Measurements from ENCODE around the gene CDKN1A.
"Not testable (repeated sequence)": the region's sequence is repeated elsewhere in the genome, so short reads cannot be mapped to it uniquely, and the experiment has no call there.

The CDKN1A gene

GRCh38 chr6:36703081-36703606 lies 24.6 kb downstream of the CDKN1A start:
- no peak overlapping the region for H3K4me2 ChIP-seq (ENCODE audit: low read length)
- no peak overlapping the region for H3K4me3 ChIP-seq (ENCODE audit: low read length)
- H3K27me3 ChIP-seq (ENCODE audit: control insufficient read depth, insufficient read depth, low read length): no peaks in the 10 kb centered on the region
- H3K9ac ChIP-seq (ENCODE audit: low read depth, low read length): no peak overlapping the region
- peaks cover 12% of the 10 kb centered on the region for H3K4me1 ChIP-seq (ENCODE audit: control insufficient read depth, insufficient read depth, low read length)
- no peaks in the 10 kb centered on the region for H3K36me3 ChIP-seq (ENCODE audit: insufficient read depth, low read length)
- no peaks in the 10 kb centered on the region for H3K9me3 ChIP-seq (replicated peaks; ENCODE audit: low read length)

DNA sequence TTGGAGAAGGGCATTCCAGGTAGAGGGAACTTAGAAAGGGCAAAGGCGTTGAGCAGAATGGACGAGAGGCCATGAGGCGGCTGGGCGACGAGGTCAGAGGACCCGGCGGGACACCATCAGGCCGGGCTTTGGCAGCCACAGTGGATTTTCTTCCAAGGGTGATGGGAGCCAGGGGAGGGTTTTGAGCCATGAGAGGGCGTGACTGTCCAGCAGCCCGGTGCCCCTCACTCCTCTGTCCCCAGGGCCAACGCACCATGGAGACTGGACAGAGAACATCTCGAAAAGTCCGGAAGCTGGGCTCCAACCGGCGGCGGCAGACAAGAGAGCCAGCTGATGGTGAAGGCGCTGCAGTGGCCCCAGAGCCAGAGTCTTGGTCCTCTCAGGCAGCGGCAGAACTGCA lies 25.5 kb downstream of the CDKN1A start:
- H3K36me3 ChIP-seq (ENCODE audit: insufficient read depth, low read length): no peaks in the 10 kb centered on the region
- H3K4me2 ChIP-seq (ENCODE audit: low read length): no peak overlapping the region
- H3K9ac ChIP-seq (ENCODE audit: low read depth, low read length): no peak overlapping the region
- H3K4me1 ChIP-seq (ENCODE audit: control insufficient read depth, insufficient read depth, low read length): peaks cover 12% of the 10 kb centered on the region
- no peak overlapping the region for H3K4me3 ChIP-seq (ENCODE audit: low read length)
- H3K27me3 ChIP-seq (ENCODE audit: control insufficient read depth, insufficient read depth, low read length): no peaks in the 10 kb centered on the region
- no peaks in the 10 kb centered on the region for H3K9me3 ChIP-seq (replicated peaks; ENCODE audit: low read length)

DNA sequence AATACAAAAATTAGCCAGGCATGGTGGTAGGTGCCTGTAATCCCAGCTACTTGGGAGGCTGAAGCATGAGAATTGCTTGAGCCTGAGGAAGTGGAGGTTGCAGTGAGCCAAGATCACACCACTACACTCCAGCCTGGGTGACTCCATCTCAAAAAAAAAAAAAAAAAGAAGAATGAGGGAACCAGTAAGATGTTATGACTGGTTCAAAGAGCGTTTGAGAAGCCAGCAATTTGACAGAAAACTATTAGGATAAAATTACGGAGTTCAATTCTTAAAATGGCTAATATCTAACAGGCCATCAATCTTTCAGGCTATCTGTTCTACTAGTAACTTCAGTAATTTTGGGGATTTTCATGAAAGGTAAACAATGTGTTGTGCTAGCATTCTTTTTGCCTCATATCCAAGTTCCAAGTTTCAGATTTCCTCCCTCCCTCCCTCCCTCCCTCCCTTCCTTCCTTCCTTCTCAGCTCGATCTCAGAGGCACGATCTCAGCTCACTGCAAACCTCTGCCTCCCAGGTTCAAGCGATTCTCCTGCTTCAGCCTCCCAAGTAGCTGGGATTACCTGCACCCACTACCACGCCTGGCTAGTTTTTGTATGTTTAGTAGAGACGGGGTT lies 26.6 kb downstream of the CDKN1A start:
- not testable (repeated sequence) for H3K9ac ChIP-seq (ENCODE audit: low read depth, low read length); H3K9me3 ChIP-seq (replicated peaks; ENCODE audit: low read length); H3K27me3 ChIP-seq (ENCODE audit: control insufficient read depth, insufficient read depth, low read length); H3K4me3 ChIP-seq (ENCODE audit: low read length); H3K4me2 ChIP-seq (ENCODE audit: low read length); H3K36me3 ChIP-seq (ENCODE audit: insufficient read depth, low read length)
- H3K4me1 ChIP-seq (ENCODE audit: control insufficient read depth, insufficient read depth, low read length): peaks cover 12% of the 10 kb centered on the region

DNA sequence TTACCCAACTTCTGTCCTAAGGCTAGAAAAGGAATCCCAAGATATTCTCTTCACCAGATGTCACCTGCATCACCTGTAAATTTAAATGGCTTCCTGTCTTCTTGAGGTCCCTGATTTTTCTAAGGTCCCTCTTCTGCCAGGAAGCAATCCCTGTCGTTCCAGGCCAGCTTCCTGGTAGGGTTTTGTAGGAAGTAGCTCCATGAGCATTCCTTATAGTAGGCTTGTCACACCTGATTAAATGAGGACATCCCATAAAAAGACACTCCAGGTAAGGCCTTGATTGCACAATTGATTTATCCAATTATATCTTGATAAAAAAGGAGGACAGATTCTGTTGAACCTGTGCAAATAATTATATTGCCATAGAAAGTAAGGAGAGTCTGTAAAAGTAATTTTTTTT lies 27.8 kb downstream of the CDKN1A start:
- Histone ChIP-seq H3K27me3 (ENCODE audit: control insufficient read depth, insufficient read depth, low read length) (no peaks in the 10 kb centered on the region), H3K4me3 (ENCODE audit: low read length) (no peak overlapping the region), H3K9ac (ENCODE audit: low read depth, low read length) (no peak overlapping the region), H3K4me2 (ENCODE audit: low read length) (no peak overlapping the region), H3K9me3 (replicated peaks; ENCODE audit: low read length) (no peaks in the 10 kb centered on the region), H3K36me3 (ENCODE audit: insufficient read depth, low read length) (no peaks in the 10 kb centered on the region), H3K4me1 (ENCODE audit: control insufficient read depth, insufficient read depth, low read length) (peaks cover 5% of the 10 kb centered on the region)

DNA sequence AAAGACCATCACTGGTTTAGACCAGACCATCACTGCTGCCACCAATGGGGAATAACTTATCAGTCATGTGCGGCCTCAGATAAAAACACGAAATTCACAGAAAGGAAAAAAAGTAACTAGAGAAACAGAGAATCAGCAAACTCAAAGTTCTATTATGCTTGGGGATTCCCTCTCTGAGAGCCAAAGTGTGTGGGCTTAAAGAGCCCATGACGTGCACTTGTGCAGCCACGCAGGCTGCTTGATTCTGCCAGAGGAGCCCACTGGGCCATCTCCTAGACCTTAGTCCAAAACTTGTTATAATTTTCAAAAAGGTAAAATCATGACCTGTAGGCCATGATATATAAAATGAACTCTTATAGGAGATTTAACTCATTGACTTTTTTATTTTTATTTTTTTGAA lies 34.3 kb downstream of the CDKN1A start:
- H3K4me1 ChIP-seq (ENCODE audit: control insufficient read depth, insufficient read depth, low read length): no peaks in the 10 kb centered on the region
- H3K36me3 ChIP-seq (ENCODE audit: insufficient read depth, low read length): no peaks in the 10 kb centered on the region
- H3K4me3 ChIP-seq (ENCODE audit: low read length): no peak overlapping the region
- H3K4me2 ChIP-seq (ENCODE audit: low read length): no peak overlapping the region
- H3K9ac ChIP-seq (ENCODE audit: low read depth, low read length): no peak overlapping the region
- no peaks in the 10 kb centered on the region for H3K9me3 ChIP-seq (replicated peaks; ENCODE audit: low read length)
- H3K27me3 ChIP-seq (ENCODE audit: control insufficient read depth, insufficient read depth, low read length): peaks cover 18% of the 10 kb centered on the region

- Histone ChIP-seq H3K4me2 (ENCODE audit: low read length) (no peak overlapping the region), H3K36me3 (ENCODE audit: insufficient read depth, low read length) (no peaks in the 10 kb centered on the region), H3K4me3 (ENCODE audit: low read length) (no peak overlapping the region), H3K9ac (ENCODE audit: low read depth, low read length) (no peak overlapping the region), H3K9me3 (replicated peaks; ENCODE audit: low read length) (no peaks in the 10 kb centered on the region), H3K27me3 (ENCODE audit: control insufficient read depth, insufficient read depth, low read length) (peaks cover 25% of the 10 kb centered on the region), H3K4me1 (ENCODE audit: control insufficient read depth, insufficient read depth, low read length) (no peaks in the 10 kb centered on the region)
These were observed 35.3 kb downstream of the CDKN1A start for GRCh38 chr6:36713846-36714245.

DNA sequence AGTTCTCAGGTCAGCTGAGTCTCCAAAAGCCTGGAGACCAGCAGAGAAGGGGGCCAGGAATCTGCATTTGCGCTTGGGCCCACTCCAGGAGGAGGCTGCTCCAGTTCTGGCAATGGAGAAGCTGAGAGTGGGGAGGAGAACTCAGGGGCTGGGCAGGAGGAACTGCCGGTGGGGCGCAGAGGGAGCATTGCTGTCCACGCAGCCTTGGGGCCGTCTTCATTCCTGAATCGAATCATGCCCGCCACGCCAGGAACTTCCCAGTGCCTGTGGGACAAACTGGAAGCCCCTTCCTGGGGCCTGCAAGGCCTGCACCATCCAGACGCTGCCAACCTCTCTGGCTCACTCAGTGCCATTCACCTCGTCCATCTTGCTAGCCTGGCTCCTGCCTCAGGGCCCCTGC lies 36.0 kb downstream of the CDKN1A start:
- Histone ChIP-seq H3K9ac (ENCODE audit: low read depth, low read length) (no peak overlapping the region), H3K4me3 (ENCODE audit: low read length) (no peak overlapping the region), H3K9me3 (replicated peaks; ENCODE audit: low read length) (no peaks in the 10 kb centered on the region), H3K36me3 (ENCODE audit: insufficient read depth, low read length) (no peaks in the 10 kb centered on the region), H3K4me2 (ENCODE audit: low read length) (no peak overlapping the region), H3K4me1 (ENCODE audit: control insufficient read depth, insufficient read depth, low read length) (no peaks in the 10 kb centered on the region), H3K27me3 (ENCODE audit: control insufficient read depth, insufficient read depth, low read length) (peaks cover 31% of the 10 kb centered on the region)

GRCh38 chr6:36715469-36715868 lies 37.0 kb downstream of the CDKN1A start:
- Histone ChIP-seq H3K9me3 (replicated peaks; ENCODE audit: low read length) (no peaks in the 10 kb centered on the region), H3K4me2 (ENCODE audit: low read length) (no peak overlapping the region), H3K4me1 (ENCODE audit: control insufficient read depth, insufficient read depth, low read length) (no peaks in the 10 kb centered on the region), H3K36me3 (ENCODE audit: insufficient read depth, low read length) (no peaks in the 10 kb centered on the region), H3K4me3 (ENCODE audit: low read length) (no peak overlapping the region), H3K9ac (ENCODE audit: low read depth, low read length) (no peak overlapping the region), H3K27me3 (ENCODE audit: control insufficient read depth, insufficient read depth, low read length) (peaks cover 31% of the 10 kb centered on the region)

- no peak overlapping the region for H3K4me3 ChIP-seq (ENCODE audit: low read length)
These were observed 38.1 kb downstream of the CDKN1A start for GRCh38 chr6:36716476-36717093.

GRCh38 chr6:36717231-36717825 lies 38.8 kb downstream of the CDKN1A start:
- peaks cover 31% of the 10 kb centered on the region for H3K27me3 ChIP-seq (ENCODE audit: control insufficient read depth, insufficient read depth, low read length)
- H3K9me3 ChIP-seq (replicated peaks; ENCODE audit: low read length): no peaks in the 10 kb centered on the region
- no peak overlapping the region for H3K4me2 ChIP-seq (ENCODE audit: low read length)
- H3K9ac ChIP-seq (ENCODE audit: low read depth, low read length): no peak overlapping the region
- no peaks in the 10 kb centered on the region for H3K4me1 ChIP-seq (ENCODE audit: control insufficient read depth, insufficient read depth, low read length)
- no peaks in the 10 kb centered on the region for H3K36me3 ChIP-seq (ENCODE audit: insufficient read depth, low read length)
- H3K4me3 ChIP-seq (ENCODE audit: low read length): no peak overlapping the region

More at GRCh38 chr6:36716476-36717093, 38.1 kb downstream of the CDKN1A start:
- no peak overlapping the region for H3K4me2 ChIP-seq (ENCODE audit: low read length)
- H3K9ac ChIP-seq (ENCODE audit: low read depth, low read length): no peak overlapping the region
- no peaks in the 10 kb centered on the region for H3K36me3 ChIP-seq (ENCODE audit: insufficient read depth, low read length)
- H3K27me3 ChIP-seq (ENCODE audit: control insufficient read depth, insufficient read depth, low read length): peaks cover 31% of the 10 kb centered on the region
- no peaks in the 10 kb centered on the region for H3K4me1 ChIP-seq (ENCODE audit: control insufficient read depth, insufficient read depth, low read length)
- H3K9me3 ChIP-seq (replicated peaks; ENCODE audit: low read length): no peaks in the 10 kb centered on the region

DNA sequence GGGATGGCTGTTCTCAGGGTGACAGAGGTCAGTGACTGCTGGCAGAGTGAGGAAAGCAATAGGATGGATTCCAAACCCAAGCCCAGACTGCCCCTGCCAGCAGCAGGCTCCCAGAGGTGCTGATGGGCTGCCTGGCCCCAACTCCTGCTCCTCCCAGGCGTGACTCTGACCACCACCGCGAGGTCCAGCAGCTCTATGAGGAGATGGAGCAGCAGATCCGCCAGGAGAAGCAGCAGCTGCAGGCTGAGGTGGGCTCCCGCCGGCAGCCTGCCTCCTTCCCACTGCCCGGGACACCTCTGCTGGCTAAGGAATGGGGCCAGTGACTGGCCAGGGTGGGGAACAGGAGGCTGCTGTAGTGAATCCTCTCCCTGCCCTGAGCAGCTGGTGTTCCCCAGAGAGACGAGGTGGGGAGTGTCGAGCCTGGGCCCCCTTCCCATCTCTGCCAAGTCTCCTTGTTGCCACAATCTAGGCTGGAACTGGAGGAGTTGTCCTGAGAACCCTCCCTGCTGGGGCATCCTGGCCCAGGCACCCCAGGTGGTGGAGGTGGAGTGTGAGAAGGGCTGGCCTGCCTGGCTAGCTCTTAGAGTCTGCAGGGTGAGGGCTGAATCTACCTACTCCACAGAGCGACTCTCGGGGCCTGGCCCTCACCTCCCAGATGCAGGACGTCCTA lies 39.5 kb downstream of the CDKN1A start:
- H3K36me3 ChIP-seq (ENCODE audit: insufficient read depth, low read length): no peaks in the 10 kb centered on the region
- H3K4me2 ChIP-seq (ENCODE audit: low read length): no peak overlapping the region
- no peaks in the 10 kb centered on the region for H3K4me1 ChIP-seq (ENCODE audit: control insufficient read depth, insufficient read depth, low read length)
- H3K9ac ChIP-seq (ENCODE audit: low read depth, low read length): no peak overlapping the region
- no peak overlapping the region for H3K4me3 ChIP-seq (ENCODE audit: low read length)
- no peaks in the 10 kb centered on the region for H3K9me3 ChIP-seq (replicated peaks; ENCODE audit: low read length)
- peaks cover 31% of the 10 kb centered on the region for H3K27me3 ChIP-seq (ENCODE audit: control insufficient read depth, insufficient read depth, low read length)
